H9 (cell line): ENCODE data around the gene SRSF6. TPM values are rescaled to one million over a fixed set of nuclear protein-coding genes. Genes with fewer than 3 reads are reported as not detected.

Experiments
- DNase-seq: peaks from one replicate; pipeline ENCODE4 v3.0.0-alpha.2; 2017
- H2AFZ ChIP-seq: one replicate; pipeline ENCODE4 v1.6.1; 2013; ENCODE audit warnings: mild to moderate bottlenecking, low read length, control low read depth, moderate library complexity
- H2AK5ac ChIP-seq: 2 replicates; pipeline ENCODE4 v1.6.1; 2013; ENCODE audit warnings: low read length, control low read depth, mixed read lengths; ENCODE audit not compliant: insufficient read length
- H2BK120ac ChIP-seq: one replicate; pipeline ENCODE4 v1.6.1; 2013; ENCODE audit warnings: low read depth, mild to moderate bottlenecking, low read length, control low read depth, inconsistent platforms; ENCODE audit not compliant: poor library complexity, severe bottlenecking
- H2BK12ac ChIP-seq: 2 replicates; pipeline ENCODE4 v1.6.1; 2013; ENCODE audit warnings: low read length, control low read depth, mixed read lengths, low read depth; ENCODE audit not compliant: insufficient read length
- H2BK15ac ChIP-seq: 2 replicates; pipeline ENCODE4 v1.6.1; 2013; ENCODE audit warnings: low read depth, low read length, control low read depth
- H2BK20ac ChIP-seq: one replicate; pipeline ENCODE4 v1.6.1; 2013; ENCODE audit warnings: low read depth, mild to moderate bottlenecking, low read length, control low read depth, inconsistent platforms; ENCODE audit not compliant: poor library complexity, severe bottlenecking
- H2BK5ac ChIP-seq: 2 replicates; pipeline ENCODE4 v1.6.1; 2013; ENCODE audit warnings: low read length, control low read depth, mixed read lengths; ENCODE audit not compliant: insufficient read length
- H3K14ac ChIP-seq: 2 replicates; pipeline ENCODE4 v1.6.1; 2013; ENCODE audit warnings: low read length, control low read depth; ENCODE audit not compliant: insufficient read depth
- H3K18ac ChIP-seq: 2 replicates; pipeline ENCODE4 v1.6.1; 2013; ENCODE audit warnings: low read depth, mild to moderate bottlenecking, mixed read lengths, low read length, control low read depth; ENCODE audit not compliant: insufficient read length
- H3K23ac ChIP-seq: 2 replicates; pipeline ENCODE4 v1.6.1; 2013; ENCODE audit warnings: low read length, control low read depth, mixed read lengths, low read depth; ENCODE audit not compliant: insufficient read length
- H3K23me2 ChIP-seq: 2 replicates; pipeline ENCODE4 v1.6.1; 2013; ENCODE audit warnings: low read depth, mild to moderate bottlenecking, mixed read lengths, low read length, control low read depth; ENCODE audit not compliant: insufficient read length, poor library complexity, severe bottlenecking
- H3K27ac ChIP-seq: 2 replicates; pipeline ENCODE4 v1.5.1; 2013; ENCODE audit warnings: low read length, control low read depth, mixed read lengths, low read depth; ENCODE audit not compliant: insufficient read length
- H3K27me3 ChIP-seq: 2 replicates; pipeline ENCODE4 v1.6.1; 2013; ENCODE audit warnings: low read length, control low read depth, inconsistent platforms; ENCODE audit not compliant: insufficient read depth
- H3K4ac ChIP-seq: 2 replicates; pipeline ENCODE4 v1.6.1; 2013; ENCODE audit warnings: low read depth, mild to moderate bottlenecking, control low read depth, inconsistent platforms, low read length, moderate library complexity
- H3K4me1 ChIP-seq: 2 replicates; pipeline ENCODE4 v1.6.1; 2013; ENCODE audit warnings: low read length, control low read depth, inconsistent platforms; ENCODE audit not compliant: insufficient read depth
- H3K4me2 ChIP-seq: 2 replicates; pipeline ENCODE4 v1.6.1; 2013; ENCODE audit warnings: low read length, control low read depth, mixed read lengths; ENCODE audit not compliant: insufficient read length, insufficient read depth
- H3K56ac ChIP-seq: 2 replicates; pipeline ENCODE4 v1.6.1; 2013; ENCODE audit warnings: low read depth, mild to moderate bottlenecking, mixed read lengths, low read length, control low read depth; ENCODE audit not compliant: insufficient read length
- H3K79me1 ChIP-seq: 2 replicates; pipeline ENCODE4 v1.6.1; 2013; ENCODE audit warnings: low read depth, mild to moderate bottlenecking, moderate library complexity, low read length, control low read depth, inconsistent platforms; ENCODE audit not compliant: insufficient read depth, poor library complexity, severe bottlenecking
- H3K79me2 ChIP-seq: 2 replicates; pipeline ENCODE4 v1.6.1; 2013; ENCODE audit warnings: low read length, control low read depth, inconsistent platforms; ENCODE audit not compliant: insufficient read depth
- H3K9ac ChIP-seq: 2 replicates; pipeline ENCODE4 v1.6.1; 2013; ENCODE audit warnings: low read length, control low read depth, mixed read lengths; ENCODE audit not compliant: insufficient read length; ENCODE audit errors: extremely low read depth
- H3K9me3 ChIP-seq: one replicate; pipeline ENCODE4 v1.6.1; 2013; ENCODE audit warnings: low read depth, low read length, inconsistent platforms; ENCODE audit not compliant: control insufficient read depth
- H3T11ph ChIP-seq: one replicate; pipeline ENCODE4 v1.6.1; 2013; ENCODE audit warnings: mild to moderate bottlenecking, low read length, control low read depth, inconsistent platforms
- H4K20me1 ChIP-seq: one replicate; pipeline ENCODE4 v1.6.1; 2013; ENCODE audit not compliant: control insufficient read depth, insufficient read length, insufficient read depth
- H4K5ac ChIP-seq: 2 replicates; pipeline ENCODE4 v1.6.1; 2013; ENCODE audit warnings: low read depth, mild to moderate bottlenecking, mixed read lengths, low read length, control low read depth; ENCODE audit not compliant: insufficient read length
- H4K8ac ChIP-seq: replicated peaks from 2 replicates; pipeline ENCODE4 v1.6.1; 2013; ENCODE audit warnings: low read length, control low read depth, mixed read lengths, low read depth; ENCODE audit not compliant: insufficient read length
- H4K91ac ChIP-seq: 2 replicates; pipeline ENCODE4 v1.6.1; 2013; ENCODE audit warnings: low read depth, mild to moderate bottlenecking, moderate library complexity, mixed read lengths, low read length, control low read depth; ENCODE audit not compliant: insufficient read length
- H3K27ac Mint-ChIP-seq, 3 experiments: 2 replicates in 2 of 3; 3 replicates in 1 of 3; pipeline ENCODE4 v1.8.0; 2020 to 2021; ENCODE audit warnings: mixed read lengths in 3 of 3, mild to moderate bottlenecking in 1 of 3, moderate library complexity in 1 of 3
- H3K27me3 Mint-ChIP-seq: 2 replicates; pipeline ENCODE4 v1.8.0; 2021; ENCODE audit warnings: low read depth, mild to moderate bottlenecking, moderate library complexity, mixed read lengths
- H3K36me3 Mint-ChIP-seq, 3 experiments: 2 replicates in 2 of 3; 3 replicates in 1 of 3; pipeline ENCODE4 v1.8.0; 2020 to 2021; ENCODE audit warnings: low read depth in 3 of 3, mixed read lengths in 3 of 3; ENCODE audit not compliant: insufficient read depth in 1 of 3
- H3K4me1 Mint-ChIP-seq, 2 experiments: 2 replicates each; pipeline ENCODE4 v1.8.0; 2020; ENCODE audit warnings: mixed read lengths in 2 of 2
- H3K4me3 Mint-ChIP-seq, 2 experiments: 2 replicates in 1 of 2; 3 replicates in 1 of 2; pipeline ENCODE4 v1.8.0; 2020 to 2021; ENCODE audit warnings: mild to moderate bottlenecking in 2 of 2, mixed read lengths in 2 of 2, moderate library complexity in 1 of 2
- H3K9me3 Mint-ChIP-seq, 2 experiments: 2 replicates in 1 of 2; 3 replicates in 1 of 2; pipeline ENCODE4 v1.8.0; 2020; ENCODE audit warnings: mild to moderate bottlenecking in 2 of 2, mixed read lengths in 2 of 2, moderate library complexity in 1 of 2
- WGBS: extraction: QIAGEN DNeasy Blood & Tissue Kit; methylation state at CpG from one replicate; pipeline ENCODE4 v1.1.7; 2013; ENCODE audit warnings: missing lambda C conversion rate, low lambda C conversion rate, mixed read lengths; ENCODE audit not compliant: insufficient read length; ENCODE audit errors: extremely low coverage; 5-methylcytosine and 5-hydroxymethylcytosine counted together
- total RNA-seq: library from RNA; stranded (reverse); gene quantifications from 2 replicates; pipeline ENCODE4 v1.2.1, GENCODE V29; 2021
- TF ChIP-seq, protein P1 (sequence below): fragments of 200-600 bp; sonication (generic); conservative IDR thresholded peaks from 3 replicates; pipeline ENCODE4 v1.8.0; 2021; ENCODE audit warnings: antibody characterized with exemption, mild to moderate bottlenecking

SRSF6 gene
- total RNA-seq, 1 experiment from 2014 or later = 336 TPM

DNA sequence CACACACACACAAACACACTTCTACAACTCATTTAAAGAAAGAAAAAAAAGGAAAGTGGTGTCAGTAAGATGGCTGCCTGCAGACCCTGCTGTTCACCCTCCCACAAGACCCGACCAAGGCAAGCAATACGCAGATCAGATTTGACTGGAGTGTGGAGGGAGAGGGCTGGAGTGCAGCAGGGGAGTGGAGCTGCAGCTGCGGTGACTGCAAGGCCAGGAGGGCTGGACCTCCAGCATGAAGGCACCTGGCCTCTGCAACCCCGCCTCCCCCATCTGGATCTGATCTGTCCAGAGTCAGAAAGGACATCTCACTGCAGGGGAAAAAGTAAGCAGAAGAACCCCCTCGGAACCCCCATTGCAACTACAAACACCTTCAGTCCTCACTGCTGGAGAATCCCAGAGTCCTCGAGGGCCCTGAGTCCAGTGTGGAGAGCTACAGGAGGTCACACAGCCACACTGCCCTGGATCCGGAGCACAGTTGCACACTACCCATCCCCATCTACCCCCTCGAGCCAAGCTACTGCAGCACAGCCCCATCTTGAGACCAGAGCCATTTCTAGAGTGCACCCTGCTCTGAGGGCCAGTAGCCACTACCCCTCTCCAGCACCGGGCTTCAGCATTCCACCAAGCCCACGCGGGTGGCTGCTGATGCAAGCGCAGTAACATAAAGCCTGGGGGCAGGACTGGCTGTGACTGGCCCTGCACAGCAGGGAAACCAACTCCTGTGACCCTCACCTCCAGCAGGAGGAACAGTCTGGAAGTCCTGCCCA lies 41.9 kb upstream of the SRSF6 start:
- Mint-ChIP-seq H3K36me3 (peaks cover 8 to 16% (median 9%) of the 10 kb centered on the region in 3 experiments), H3K27me3 (peaks cover 4% of the 10 kb centered on the region), H3K27ac (peak overlapping the region in 2 of 3 experiments; percentile 14 to 79; a peak in 3 of 7 replicates), H3K9me3 (peaks cover 35 to 39% of the 10 kb centered on the region in 2 experiments), H3K4me1 (peaks cover 3 to 7% of the 10 kb centered on the region in 2 experiments; a peak in 3 of 4 replicates), H3K4me3 (no peak overlapping the region)
- Histone ChIP-seq H3K18ac (no peak overlapping the region), H4K8ac (no peak overlapping the region), H3K27me3 (no peaks in the 10 kb centered on the region), H2AK5ac (no peak overlapping the region), H3K9me3 (no peaks in the 10 kb centered on the region), H3K79me2 (no peaks in the 10 kb centered on the region), H3K27ac (no peak overlapping the region), H3K23ac (no peak overlapping the region), H3K4me1 (no peaks in the 10 kb centered on the region), H3K4ac (no peak overlapping the region), H2BK120ac (no peak overlapping the region), H3K79me1 (no peaks in the 10 kb centered on the region), H2BK15ac (no peak overlapping the region), H3K9ac (no peak overlapping the region), H2BK5ac (no peak overlapping the region), H4K20me1 (no peaks in the 10 kb centered on the region), H2BK20ac (no peak overlapping the region), H3T11ph (no peak overlapping the region), H2BK12ac (no peak overlapping the region), H3K23me2 (no peaks in the 10 kb centered on the region), H2AFZ (no peak overlapping the region), H4K91ac (no peak overlapping the region), H3K56ac (no peak overlapping the region), H4K5ac (no peak overlapping the region), H3K14ac (no peak overlapping the region; the same call in 1 of the 2 replicates), H3K4me2 (no peak overlapping the region)
- DNase-seq = no peak
- WGBS = no CpG with 5 or more reads among the region's 12 CpGs
- TF ChIP-seq, protein P1, sequence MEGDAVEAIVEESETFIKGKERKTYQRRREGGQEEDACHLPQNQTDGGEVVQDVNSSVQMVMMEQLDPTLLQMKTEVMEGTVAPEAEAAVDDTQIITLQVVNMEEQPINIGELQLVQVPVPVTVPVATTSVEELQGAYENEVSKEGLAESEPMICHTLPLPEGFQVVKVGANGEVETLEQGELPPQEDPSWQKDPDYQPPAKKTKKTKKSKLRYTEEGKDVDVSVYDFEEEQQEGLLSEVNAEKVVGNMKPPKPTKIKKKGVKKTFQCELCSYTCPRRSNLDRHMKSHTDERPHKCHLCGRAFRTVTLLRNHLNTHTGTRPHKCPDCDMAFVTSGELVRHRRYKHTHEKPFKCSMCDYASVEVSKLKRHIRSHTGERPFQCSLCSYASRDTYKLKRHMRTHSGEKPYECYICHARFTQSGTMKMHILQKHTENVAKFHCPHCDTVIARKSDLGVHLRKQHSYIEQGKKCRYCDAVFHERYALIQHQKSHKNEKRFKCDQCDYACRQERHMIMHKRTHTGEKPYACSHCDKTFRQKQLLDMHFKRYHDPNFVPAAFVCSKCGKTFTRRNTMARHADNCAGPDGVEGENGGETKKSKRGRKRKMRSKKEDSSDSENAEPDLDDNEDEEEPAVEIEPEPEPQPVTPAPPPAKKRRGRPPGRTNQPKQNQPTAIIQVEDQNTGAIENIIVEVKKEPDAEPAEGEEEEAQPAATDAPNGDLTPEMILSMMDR = no peak
